ENCODE measurements around the gene ITIH3.
"Not testable (repeated sequence)": the region's sequence is repeated elsewhere in the genome, so short reads cannot be mapped to it uniquely, and the experiment has no call there.

ITIH3 gene, protein sequence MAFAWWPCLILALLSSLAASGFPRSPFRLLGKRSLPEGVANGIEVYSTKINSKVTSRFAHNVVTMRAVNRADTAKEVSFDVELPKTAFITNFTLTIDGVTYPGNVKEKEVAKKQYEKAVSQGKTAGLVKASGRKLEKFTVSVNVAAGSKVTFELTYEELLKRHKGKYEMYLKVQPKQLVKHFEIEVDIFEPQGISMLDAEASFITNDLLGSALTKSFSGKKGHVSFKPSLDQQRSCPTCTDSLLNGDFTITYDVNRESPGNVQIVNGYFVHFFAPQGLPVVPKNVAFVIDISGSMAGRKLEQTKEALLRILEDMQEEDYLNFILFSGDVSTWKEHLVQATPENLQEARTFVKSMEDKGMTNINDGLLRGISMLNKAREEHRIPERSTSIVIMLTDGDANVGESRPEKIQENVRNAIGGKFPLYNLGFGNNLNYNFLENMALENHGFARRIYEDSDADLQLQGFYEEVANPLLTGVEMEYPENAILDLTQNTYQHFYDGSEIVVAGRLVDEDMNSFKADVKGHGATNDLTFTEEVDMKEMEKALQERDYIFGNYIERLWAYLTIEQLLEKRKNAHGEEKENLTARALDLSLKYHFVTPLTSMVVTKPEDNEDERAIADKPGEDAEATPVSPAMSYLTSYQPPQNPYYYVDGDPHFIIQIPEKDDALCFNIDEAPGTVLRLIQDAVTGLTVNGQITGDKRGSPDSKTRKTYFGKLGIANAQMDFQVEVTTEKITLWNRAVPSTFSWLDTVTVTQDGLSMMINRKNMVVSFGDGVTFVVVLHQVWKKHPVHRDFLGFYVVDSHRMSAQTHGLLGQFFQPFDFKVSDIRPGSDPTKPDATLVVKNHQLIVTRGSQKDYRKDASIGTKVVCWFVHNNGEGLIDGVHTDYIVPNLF

DNA sequence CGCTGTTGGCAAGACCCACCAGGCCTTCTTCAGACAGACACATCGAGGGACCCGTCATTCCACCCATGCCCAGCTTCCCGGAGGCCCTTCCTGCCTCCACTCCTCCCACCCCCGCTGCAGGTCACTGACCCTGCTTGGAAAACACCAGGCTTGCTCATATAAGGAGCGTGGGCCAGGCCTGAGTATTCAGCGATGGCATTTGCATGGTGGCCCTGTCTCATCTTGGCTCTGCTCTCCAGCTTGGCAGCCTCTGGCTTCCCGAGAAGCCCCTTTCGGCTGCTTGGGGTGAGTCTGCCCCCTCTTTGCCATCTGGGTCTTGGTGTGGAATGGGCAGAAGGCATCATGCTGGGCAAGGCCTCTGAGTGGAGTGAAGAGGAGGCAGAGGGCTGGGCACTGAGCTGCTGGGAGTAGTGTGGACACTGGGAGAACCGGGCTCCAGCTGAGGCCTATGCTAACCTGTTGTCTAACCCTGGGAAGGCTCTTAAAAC is at the start of gene ITIH3:
Gene ITIH3, plus strand, starts transcription at position 185 of the 488 bp plus-strand sequence. Its CDS starts 8 bp downstream, at position 193.
- no peak for DNase-seq (ENCODE audit: low read depth in 3 of 3)

DNA sequence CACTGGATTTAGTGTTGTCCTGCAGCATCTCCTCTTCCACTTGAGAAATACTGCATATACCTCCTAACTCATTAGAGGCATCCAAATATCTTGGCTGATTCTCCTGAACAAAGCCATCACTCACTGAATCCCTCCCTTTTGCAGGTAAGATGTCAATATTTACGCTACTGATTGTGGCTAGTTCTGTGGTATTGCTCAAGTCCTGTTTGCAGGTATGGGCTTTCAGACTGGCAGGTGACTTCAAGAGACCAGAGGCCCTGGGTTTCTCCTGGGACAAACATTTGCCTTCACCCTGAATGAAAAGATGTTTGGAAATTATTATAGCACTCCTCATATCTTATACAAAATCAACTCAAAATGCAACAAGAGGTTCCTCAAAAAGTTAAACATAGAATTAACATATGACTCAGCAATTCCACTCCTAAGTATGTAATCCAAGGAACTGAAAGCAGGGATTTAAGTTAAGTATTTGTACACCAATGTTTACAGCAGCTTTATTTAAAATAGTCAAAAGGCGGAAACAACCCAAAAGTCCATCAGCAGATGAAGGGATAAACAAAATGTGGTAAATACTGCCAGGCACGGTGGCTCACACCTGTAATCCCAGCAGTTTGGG is 42.4 kb upstream of the ITIH3 start:
- no peak for DNase-seq (ENCODE audit: low read depth in 3 of 3)

DNA sequence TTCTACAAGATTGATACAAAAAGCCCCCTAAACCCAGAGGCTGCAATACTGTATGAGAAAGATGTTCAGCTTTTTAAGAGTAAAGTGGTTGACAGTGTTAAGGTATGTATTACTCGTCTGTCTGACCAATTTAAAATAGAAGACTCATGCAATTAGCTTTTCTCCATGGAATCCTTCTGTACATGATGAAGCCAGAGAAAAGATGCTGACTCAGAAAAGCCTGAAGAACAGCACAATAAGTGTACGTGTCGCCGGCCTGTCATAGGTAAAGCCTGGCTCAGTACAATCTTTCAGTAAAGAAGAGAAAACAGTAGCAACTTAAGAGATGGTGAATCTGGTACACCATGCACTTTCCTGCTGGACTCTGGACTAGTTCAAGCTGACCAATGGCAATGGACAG is 40.2 kb upstream of the ITIH3 start:
- DNase-seq (ENCODE audit: low read depth in 3 of 3), result no peak

DNA sequence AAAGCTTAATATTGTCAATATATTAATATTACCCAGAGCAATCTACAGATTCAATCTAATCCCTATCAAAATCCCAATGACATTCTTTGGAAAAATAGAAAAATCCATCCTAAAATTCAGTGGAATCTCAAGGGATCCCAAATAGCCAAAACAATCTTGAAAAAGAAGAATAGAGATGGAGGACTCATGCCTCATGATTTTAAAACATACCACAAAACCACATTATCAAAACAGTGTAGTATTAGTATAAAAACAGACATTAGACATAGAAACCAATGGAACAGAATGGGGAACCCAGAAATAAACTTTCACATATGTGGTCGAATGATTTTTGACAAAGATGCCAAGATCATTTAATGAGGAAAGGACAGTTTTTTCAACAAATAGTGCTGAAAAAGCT is 38.5 kb upstream of the ITIH3 start:
- no peak for DNase-seq (ENCODE audit: low read depth in 3 of 3)

DNA sequence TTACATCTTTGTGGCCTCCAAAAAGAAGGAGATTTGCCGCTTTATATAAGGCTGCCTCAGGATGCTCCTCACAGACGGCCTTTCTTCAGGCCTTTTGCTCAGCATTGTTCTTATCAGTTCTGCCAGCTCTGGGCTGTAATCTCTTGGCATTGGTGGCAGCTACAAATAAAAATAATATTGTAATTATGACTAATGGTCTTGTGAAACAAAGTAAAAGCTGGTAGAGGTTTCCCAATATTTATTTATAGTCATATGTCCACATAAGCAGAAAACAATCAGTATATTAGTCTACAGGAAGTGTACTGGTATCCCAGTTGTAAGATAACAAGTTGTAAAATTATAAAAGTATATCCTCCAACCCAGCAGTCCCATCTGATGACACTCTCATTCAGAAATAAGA is 31.1 kb upstream of the ITIH3 start:
- DNase-seq (ENCODE audit: low read depth in 3 of 3), result no peak

DNA sequence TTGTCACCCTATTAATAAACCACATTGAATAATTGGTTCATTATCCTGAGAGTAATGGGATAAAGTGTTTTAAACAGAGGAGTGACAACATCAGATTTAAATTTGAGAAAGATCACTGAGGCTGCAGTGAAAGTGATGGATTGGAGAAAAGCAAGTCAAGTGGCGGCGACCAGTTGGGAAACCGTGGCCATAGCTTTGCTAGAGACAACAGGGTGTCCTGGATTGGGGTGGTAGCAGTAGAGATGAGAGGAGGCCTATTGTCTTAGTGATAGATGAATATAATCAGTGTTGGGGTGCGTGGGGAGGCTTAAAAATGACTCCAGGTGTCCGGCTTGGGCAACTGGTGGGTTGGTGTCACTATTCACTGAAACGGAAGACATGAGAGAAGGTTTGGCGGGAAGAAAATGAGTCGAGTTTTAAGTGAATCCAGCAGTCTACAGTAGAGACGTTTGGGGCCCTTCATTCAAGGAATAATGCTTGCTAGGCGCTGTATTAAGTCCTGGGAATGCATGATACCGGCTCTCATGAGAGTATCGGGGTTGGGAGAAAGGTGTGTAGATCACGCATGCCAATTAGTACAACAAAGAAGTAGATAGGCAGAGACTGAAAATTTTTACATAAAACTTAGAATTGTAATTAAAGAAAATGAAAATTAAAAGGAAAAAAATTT is 24.7 kb upstream of the ITIH3 start:
- DNase-seq (ENCODE audit: low read depth in 3 of 3), result no peak

DNA sequence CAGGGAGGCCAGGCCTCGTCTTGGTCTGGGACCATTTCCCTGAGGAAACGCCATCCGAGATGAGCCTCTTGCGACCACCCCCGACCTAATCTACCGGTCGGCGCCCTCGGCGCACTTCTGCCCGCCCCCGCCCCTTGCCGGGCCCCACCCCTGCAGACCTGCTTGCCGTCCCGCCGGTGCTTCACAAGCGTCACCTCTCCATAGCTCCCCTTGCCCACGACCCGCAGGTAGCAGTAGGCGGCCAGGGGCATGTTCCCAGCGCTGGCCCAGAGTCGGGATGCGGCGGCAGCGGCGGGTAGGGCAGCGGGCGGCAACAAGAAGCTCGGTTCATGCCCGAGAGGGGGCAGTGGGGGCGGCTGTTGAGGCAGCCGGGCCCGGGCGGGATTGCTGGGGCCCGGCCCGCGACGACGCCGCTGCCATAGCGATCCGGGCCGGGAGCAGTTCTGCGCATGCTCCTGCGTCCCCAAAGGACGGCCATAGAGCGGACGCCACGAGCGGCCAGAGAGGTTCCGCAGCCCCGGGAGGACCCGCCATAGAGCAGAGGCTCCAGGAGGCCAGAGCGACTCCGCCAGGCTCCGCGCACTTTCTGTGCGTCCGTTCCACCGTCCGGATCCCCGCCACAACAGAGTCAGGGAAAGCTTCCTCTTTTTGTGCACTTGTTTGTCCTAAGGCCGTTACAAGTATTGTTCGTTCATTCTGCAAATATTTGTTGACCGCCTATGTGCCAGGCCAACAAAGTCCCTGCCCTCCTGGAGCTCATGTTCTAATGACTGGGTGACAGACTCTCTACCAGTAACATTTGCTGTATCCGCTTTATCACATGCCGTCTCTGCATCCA is 23.9 kb upstream of the ITIH3 start, which contains the start of gene NEK4:
Gene NEK4, minus strand, starts transcription at position 445 of the 838 bp plus-strand sequence. Its CDS starts 194 bp downstream, at position 251.
- DNase-seq (ENCODE audit: low read depth in 3 of 3), result peak; percentile 71 to 89 (median 76)

DNA sequence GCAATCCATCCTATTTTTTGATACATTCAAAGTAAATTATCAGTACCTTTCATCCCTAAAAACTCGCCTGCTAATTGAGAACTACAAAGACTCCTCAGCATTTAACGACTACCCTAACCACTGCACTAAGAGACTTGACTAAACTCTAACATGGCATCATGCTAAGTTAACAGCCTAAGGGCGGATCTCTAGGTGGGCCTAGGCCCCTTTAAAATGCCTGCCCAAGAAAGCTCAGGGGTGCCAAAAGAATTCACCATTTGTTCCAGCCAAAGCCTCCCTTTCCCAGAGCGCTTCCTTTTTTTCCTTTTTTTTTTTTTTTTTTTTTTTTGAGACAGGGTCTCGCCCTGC is 23.3 kb upstream of the ITIH3 start:
- DNase-seq (ENCODE audit: low read depth in 3 of 3), result no peak

DNA sequence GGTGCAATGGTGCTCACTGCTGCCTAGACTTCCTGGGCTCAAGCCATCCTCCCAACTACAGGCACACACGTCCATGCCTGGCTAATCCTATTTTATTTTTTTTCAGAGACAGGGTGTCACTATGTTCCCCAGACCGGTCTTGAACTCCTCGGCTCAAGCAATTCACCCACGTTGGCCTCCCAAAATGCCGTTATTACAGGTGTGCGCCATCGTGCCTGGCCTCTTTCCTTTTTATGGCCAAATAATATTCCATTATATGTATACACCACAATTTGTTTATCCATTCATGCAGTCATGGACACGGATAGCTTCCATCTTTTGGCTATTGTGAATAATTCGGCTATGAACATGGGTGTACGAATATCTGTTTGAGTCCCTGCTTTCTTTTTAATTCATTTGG is 22.9 kb upstream of the ITIH3 start:
- DNase-seq (ENCODE audit: low read depth in 3 of 3), result no peak

DNA sequence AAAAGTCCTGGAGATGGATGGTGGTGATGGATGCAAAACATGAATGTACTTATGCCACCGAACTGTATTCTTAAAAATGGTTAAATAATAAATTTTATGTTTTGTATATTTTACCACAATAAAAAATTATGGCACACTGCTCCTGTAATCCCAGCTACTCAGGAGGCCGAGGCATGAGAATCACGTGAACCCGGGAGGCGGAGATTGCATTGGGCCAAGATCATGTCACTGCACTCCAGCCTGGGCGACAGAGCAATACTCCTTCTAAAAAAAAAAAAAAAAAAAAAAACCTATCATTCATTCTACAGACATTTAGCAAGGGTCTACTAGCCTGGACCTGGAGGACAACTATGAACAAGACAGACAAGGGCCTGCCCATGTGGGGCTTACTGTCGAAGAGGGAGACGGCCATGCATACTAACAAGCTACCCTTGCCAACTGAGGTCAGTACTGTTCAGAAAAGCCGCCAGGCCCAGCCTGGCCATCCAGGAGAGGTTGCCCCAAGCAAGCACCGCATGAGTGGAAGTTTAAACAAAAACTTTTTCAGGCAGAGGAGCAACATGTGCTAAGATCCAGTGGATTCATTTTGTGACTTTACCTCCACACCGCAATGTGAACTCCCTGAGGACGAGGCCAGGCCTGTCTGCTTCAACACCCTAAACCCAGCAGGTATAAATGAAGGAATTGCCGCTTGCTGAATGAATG is 21.1 kb upstream of the ITIH3 start:
- DNase-seq (ENCODE audit: low read depth in 3 of 3), result no peak

DNA sequence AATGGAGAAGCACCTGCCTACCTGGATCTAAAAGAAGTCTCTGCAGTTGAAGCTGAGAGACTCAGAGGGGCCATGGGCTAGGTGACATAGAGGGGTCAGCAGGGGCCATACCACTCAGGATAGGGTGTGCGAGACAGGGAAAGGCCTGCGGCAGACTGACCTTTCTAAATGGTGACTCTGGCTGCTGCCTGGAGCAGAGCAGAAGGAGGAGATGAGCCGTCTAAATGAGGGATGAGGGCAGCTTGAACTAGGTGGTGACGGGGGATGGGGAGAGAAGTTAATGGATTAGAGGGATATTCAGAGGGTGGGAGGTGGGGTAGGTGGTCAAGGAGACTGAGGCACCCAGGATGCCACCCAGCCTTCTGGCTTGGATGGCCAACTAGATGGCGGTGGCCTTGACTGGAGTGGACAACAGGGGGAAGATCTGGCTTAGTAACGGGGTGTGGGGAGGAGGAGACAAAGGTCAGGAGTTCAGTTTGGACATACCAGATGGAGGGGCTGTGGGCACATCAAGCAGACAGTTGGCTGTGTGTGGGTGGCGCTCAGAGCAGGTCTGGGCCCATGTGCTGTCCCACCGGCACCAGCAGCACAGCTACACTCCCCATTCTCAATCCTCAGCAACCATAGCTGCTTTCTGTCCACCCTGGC is 20.4 kb upstream of the ITIH3 start:
- no peak for DNase-seq (ENCODE audit: low read depth in 3 of 3)

DNA sequence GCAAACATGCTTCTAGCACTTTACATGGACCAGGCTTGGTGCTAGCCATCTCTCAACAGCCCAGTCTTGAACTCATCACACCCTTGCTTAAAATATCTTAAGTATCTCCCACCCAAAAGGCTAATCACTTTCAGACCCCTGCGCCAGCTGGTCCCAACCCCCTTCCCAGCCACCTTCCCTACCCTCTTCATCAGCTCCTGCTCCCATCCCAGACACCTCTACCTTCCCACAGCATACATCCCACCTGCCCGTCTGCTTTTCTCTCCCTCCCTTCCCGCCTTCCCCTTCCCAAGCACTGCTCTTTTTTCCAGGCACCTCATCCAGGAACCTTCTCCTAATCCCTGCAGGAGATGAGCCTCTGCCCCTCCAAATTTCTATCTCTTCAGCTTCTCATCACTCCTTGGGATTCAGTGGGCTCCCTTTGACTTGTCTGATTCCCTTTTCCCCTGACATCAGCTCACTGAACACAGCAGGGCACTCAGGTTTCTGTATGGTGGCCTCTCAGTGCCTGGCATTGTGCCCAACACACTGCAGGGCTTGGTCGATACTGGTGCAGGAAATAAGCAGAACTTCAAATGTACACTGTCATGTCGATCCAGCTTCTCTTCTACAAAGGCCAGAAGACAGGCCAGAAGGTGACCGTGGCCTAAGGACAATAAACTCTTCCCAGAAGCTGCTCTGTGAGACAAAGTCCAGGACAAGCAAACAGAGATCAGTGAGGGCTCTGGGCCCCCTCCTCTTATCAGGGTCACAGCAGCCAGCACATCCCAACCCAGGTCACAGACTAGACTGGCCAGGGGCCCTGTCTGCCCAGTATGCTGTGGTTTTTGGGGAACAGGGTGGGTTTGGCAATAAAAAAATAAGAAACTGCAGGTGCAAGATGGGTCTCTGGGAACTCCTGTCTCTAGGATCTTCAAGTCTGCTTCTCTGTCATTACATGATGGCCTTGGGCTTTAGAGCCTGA is 19.4 kb upstream of the ITIH3 start:
- no peak for DNase-seq (ENCODE audit: low read depth in 3 of 3)

DNA sequence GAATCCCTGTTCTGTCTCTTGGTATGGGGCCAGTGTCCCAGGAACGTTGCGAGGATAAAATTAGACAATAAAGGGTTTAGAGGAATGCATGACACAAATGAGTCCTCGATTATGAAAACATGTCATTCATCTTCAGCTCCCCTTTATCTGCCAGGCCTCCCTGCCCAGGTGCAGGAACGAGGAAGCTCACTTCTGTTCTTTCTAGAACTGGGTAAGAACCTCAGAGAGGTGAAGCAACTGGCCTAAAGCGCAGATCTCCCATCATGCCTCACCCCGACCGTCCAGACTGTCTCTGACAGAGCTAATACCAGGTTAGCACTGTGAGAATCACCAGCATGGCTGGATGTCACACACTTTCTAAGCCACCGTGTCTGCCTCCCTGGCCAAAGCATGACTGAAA is 18.7 kb upstream of the ITIH3 start:
- DNase-seq (ENCODE audit: low read depth in 3 of 3), result no peak

DNA sequence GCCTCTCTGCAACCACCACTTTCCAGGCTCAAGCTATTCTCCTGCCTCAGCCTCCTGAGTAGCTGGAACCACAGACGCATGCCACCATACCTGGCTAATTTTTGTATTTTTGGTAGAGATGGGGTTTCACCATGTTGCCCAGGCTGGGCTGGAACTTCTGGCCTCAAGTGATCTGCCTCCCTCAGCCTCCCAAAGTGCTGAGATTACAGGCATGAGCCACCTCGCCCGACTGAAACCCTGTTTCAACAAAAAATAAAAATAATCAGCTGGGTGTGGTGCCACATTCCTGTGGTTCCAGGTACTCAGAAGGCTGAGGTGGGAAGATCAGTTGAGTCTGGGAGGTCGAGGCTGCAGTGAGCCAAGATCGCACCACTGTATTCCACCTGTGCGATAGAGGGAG is 18.1 kb upstream of the ITIH3 start:
- DNase-seq (ENCODE audit: low read depth in 3 of 3), result not testable (repeated sequence)

DNA sequence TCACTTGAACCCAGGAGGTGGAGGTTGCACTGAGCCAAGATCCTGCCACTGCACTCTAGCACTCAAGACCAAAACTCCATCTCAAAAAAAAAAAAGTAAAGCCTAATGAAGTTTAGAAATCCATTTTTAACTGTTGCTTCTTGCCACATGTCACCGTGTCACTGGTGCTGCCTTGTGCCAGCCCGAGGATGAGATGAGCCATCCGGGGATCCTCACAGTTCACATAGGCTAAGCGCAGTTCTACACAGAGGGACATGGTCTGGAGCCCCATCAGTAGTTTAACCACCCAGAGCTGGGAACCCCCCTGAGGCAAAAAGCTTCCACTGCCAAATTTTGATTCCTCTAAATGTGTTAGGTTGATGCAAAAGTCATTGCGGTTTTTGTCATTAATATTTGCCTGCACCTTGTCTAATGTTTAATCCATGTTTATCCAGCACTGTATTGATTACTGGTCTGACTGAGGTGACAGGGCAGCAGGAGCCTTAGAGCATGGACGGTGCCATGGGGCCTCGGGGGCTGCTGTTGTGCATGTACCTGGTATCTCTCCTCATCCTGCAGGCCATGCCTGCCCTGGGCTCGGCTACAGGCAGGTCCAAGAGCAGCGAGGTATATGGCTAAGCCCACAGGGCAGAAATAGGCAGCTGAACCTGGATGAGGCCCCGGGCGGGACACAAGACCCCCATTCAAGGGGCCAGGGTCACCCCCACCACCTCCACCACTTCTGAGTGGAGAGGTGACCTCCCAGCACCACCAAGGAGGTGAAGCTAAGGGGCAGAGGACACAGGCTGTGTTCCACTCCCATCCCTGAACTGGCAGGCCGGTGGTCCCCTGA is 17.3 kb upstream of the ITIH3 start, which contains the start of gene ITIH1:
Gene ITIH1, plus strand, starts transcription at position 473 of the 832 bp plus-strand sequence. Its CDS starts 17 bp downstream, at position 490.
- no peak for DNase-seq (ENCODE audit: low read depth in 3 of 3)

DNA sequence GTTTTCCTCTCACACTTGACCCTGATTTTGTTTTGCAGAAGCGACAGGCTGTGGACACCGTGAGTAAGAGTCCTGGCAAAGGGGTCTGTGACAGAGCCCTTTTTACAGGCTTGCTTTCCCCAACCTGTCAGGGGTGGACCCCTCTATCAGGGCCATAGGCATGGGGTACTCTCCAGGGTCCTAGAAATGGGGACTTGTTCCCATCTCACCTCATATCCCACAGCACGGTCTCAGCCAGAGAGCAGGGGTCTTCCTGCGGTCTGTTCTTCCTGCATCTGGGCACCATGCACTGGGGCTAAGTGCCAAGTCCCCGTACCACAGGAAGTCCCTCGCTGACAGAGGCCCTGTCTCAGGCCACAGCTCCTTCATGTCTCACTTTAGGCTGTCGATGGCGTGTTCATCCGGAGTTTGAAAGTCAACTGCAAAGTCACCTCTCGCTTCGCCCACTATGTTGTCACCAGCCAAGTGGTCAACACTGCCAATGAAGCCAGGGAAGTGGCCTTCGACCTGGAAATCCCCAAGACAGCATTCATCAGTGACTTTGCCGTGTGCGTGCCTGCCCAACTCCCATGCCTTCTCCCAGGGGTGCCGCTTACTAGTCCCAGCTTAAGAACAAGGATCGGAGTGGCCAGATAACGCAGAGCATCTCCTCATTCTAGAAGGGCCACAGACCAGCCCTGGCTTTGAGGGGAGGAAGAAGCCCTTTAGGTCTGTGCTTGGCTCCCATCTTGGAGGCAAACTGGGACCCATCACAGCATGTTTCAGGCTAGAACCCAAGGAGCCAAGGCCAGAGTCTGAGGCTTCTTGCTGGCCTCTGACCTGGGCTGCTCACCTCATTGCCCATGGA is 16.4 kb upstream of the ITIH3 start:
- no peak for DNase-seq (ENCODE audit: low read depth in 3 of 3)
